GM19025 (cell line): ENCODE data around the gene CRABP2.

Source experiments
- ATAC-seq: cut with Tn5 transposase; IDR thresholded peaks from one replicate; pipeline ENCODE4 v1.9.1; 2021; ENCODE audit warnings: mild to moderate bottlenecking, low read depth, moderate library complexity; ENCODE audit not compliant: unreplicated experiment

Gene CRABP2

DNA sequence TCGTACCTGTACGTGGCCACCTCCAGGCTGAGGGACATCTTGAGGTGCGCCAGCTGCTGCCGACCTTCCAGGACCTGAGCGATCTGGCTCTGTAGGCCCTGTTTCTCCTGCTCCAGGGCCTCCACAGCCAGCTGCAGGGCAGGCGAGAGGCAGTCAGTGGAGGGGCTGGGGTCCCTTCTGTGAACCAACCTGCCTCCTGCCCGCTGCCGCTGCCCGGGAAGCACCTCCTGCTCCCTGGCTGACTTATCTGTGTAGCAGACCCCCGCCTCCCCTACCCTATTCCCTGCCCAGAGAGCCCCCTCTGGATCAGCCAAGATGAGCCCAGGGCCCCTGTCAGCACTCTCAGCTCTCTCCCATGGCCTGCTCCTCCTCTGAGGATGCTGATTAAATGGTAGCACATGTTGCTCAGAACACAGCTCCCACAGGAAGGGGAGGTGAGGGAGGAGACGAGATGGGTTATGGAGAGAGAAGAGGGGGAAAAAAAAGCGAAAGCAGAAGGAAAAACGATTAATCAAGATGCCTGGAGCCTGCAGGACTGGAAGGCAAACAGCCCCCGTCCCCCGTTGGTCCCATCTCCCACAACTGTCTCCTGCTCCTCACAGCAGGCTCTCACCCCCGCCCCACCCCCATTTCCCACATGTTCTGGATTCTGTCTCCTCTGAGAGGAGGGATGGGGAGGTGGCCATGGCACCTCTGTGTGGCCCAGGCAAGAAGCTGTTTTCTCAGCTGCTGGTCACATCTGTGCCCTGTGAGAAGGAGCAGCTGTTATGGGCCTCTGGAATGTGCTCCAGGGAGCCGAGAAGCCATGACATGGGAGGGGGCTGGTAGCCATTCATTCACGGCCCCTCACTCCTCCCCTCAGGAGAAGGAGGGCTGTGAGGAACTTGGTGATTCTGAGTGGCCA, 29.9 kb downstream of the CRABP2 start:
- ATAC-seq: no peak

DNA sequence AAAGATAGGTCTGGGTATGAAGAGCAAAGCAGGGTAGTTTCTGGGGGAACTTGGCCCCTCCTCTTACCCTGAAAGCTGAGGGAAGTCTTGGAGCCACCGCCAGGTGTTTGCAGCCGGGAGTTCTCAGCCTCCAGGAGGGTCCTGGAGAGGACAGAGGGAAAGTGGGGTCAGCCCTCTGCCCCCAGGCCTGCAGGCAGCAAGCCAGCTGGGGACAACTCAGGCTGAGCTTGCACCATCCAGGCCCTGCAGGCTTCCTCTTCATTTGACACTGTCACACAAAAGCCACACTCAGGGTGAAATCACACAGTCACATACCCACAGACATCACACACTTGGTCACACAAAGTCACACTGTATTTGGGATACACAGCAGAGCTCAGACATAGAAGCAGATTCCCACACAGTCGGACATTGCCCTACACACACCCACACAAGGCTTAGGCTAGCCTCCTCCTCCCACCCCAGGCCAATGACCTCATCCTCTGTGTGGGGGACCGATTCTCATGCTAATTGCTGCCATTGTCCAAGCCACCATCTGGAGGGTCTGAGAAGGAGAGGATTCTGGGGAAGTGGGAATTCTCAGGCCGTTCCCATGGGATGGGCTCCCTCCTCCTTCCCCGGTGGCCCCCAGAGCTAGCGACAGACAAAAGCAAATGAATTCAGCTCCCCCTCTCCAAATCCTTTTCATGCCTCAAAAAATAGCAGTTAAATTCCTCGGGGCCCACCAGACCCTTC, 31.8 kb downstream of the CRABP2 start:
- no peak for ATAC-seq

DNA sequence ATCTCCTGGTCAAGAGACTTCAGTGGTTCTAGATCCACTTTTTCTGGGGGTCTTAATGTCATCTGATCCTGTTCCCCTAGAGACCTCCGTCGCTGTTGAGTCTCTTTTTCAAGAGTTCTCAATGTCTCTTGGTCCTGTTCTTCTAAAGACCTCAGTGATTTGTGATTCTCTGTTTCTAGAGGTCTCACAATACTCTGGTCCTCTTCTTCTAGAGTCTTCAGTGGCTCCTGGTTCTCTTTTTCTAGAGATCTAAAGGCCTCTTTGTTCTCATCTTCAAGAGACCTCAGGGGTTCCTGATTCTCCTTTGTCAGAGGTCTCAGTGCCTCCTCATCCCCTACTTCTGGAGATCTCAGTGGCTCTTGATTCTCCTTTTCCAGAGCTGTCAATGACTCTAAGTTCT, 33.6 kb downstream of the CRABP2 start:
- ATAC-seq: no peak

DNA sequence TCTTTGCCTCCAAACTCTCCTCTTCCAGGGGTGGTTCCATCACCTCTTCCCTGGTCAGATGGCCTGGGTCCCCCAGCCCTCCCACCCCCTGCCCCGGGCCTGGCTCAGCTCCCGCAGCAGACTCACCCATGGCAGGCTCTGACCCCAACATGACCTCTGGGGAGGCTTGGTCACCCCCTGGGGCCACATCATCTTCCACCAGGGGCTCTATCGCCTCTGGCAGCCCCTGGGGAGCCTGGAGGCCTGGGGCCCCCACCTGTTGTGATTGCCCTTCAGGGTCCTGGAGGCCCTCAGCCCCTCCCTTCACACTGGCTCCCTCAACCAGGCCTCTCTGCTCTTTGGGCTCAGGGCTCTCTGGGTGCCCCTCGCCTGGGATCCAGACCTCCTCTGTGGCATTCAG, 34.6 kb downstream of the CRABP2 start:
- no peak for ATAC-seq

DNA sequence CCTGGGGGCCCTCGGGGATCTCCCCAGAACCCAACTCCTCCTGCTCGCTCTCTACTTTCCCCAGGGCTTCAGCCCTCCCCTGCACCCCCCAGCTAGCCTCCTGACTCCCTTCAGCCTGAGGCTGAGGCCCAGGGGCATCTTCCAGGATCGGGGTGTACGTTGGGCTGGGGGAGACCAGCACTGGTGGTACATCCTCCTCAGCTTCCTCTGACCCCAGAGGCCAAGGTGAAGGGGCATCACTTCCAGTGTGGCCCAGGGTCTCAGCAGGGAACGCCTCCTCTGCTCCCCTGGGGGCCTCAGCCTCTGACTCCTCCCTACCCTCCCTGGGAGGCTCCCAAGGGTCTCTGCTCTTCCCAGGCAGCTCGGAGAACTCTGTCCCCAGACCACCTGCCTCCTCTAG, 35.0 kb downstream of the CRABP2 start:
- no peak for ATAC-seq

DNA sequence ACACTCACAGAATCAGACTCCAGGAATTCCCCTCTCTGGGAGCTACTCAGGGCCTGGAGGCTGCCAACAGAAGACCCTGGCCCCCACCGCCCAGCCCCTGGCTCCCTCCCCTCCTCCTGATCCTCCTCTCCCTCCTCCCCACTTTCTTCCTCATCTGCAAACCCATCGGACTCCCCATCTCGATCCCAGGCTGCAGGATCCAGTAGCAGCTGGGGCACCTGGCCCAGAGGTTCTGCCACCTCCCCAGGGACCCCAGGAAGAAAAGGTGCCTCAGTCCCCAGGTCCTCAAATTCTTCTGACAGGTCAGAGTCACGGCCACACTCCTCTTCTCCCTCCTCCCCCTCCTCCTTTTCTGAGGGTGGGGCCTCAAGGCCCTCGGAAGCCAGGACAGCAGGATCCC, 35.6 kb downstream of the CRABP2 start:
- ATAC-seq: no peak

DNA sequence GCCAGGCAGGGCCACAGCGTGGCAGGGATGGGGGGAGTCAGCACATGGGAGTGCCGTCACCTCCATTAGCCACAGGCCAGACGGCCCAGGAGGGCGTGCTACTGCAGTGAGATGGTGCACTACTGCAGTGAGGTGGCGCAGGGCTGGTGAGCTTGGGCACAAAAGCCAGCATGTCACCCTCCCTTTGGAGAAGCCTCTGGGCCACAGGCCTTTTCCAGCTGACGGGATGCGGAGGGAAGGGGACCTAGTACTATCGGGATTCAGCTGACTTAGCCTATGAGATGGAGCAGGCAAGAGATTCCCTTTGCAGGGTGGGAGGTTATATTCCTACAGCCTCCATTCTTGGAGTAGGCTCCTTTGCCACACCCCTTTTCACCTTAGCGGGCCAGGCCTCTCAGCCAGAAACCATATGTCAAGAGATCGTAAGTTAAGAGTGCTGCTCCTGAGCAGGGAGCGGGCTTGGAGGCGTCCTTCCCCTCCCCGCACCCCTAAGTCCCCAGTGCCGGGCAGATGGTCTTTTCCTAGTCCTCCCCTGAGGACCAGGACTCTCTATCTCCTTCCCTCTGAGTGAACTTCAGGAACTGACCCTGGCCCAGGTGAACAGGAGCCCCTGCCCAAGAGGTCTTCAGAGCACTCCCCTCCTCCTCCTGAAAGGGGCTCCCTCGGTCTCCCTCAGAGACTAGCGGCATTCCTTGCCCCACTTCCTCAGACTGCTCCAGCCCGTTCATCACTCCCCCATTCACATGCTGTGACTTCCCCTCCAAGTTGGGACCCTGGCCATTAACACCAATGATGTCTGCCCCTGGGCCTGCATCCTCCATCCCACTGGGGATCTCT, 36.4 kb downstream of the CRABP2 start:
- no peak for ATAC-seq

DNA sequence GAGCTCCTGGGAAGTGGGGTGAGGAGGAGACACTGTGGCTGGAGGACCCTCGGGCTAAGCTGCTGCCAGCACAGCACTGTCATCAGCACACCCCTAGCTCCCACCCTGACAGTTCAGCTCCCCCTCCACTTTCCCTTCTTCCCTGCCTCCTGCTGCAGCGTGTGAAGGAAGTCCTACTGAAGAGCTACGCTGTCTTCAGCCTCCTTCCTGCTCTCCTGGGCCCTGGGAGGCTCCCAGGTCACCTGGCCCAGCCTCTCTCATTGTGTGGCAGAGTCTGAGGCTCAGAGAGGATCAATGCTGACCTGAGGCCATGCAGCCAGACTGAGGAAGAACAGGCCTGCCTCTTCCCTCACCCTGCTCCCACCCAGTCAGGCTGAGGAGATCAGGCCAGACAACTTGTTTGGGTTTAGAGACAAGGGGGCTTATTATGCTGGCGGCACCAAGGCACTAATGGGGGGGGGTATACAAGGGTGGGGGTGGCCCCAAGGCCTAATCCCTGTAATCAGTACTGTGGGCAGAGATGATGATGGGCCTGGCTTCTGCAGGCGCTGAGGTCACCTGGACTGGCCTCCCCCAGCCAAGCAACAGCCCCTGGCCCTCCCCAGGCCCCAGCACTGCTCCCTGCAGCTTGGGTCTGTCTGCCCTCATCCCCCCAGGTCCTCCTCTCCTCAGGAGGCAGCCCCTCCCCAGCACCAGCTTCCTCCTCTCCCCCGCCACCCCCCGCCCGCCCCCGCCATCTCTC, 37.2 kb downstream of the CRABP2 start:
- ATAC-seq: no peak

DNA sequence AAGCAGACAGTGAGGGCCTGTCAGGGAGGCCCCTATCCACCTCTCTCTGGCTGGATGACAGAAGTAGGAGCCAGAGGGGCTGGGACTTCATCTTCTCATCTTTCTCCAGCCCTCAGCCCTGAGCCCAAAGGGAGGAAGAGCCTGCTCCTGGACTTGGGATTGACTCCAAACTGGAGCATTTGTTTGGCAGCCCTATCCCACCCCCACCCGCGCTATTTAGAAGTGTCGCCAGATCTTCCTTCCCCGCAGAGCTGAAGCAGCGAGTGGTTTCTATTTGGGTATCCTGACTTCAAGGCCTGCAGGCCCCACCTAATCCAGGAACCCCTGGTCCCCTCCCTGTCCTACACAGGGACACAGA, 37.8 kb downstream of the CRABP2 start:
- no peak for ATAC-seq

DNA sequence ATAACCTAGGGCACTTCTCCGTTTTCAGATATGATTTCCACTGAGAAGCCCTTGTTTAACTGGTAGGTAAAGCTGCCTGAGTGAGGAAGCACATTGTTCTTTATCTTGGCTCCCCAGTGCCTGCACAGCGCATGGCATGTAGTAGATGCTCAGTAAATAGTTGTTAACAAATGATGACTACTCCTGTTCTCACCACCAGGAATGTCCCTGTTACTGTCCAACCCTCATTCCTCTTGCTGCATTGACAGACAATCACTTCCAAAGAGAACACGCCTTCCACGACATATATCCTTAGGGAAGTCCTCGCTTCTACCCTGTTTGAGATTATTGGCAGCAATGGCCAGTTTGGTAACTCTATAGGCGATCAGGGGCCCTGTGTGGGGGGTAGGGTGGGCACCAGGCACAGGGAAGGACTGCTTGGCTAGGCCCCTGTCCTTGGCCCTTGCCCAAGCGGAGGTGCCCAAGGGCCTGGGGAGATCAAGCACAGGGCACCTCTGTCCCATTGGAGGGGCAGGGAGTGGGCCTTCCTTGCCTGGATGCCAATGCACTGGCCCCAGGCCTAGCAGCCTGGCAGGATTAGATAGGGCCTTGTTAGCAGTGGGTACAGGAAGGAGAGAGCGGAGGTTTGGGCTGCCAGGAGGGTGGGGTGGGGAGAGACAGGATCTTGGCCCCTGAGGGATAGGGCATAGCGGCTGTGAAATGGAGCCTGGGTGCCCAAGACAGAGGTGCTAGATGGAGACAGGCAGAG, 38.3 kb downstream of the CRABP2 start:
- ATAC-seq: no peak

DNA sequence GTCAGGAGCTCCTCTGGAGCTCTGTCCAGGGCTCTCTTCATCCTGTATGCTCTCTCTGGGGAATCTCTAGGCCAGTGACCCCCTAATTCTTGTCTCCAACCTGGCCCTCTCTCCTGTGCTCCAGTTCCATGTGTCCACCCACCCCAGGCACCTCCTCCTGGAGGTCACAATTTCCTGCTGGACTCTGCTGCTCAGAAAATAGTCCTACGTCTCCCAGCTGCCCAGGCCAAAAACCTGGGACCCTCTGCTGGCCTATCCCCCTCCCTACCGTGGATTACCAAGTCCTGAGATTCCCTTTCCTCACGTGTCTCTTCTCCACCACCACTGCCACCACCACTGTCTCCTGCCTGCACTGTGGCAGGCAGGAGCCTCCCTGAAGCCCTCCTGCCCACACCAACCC, 39.8 kb downstream of the CRABP2 start:
- ATAC-seq: no peak

DNA sequence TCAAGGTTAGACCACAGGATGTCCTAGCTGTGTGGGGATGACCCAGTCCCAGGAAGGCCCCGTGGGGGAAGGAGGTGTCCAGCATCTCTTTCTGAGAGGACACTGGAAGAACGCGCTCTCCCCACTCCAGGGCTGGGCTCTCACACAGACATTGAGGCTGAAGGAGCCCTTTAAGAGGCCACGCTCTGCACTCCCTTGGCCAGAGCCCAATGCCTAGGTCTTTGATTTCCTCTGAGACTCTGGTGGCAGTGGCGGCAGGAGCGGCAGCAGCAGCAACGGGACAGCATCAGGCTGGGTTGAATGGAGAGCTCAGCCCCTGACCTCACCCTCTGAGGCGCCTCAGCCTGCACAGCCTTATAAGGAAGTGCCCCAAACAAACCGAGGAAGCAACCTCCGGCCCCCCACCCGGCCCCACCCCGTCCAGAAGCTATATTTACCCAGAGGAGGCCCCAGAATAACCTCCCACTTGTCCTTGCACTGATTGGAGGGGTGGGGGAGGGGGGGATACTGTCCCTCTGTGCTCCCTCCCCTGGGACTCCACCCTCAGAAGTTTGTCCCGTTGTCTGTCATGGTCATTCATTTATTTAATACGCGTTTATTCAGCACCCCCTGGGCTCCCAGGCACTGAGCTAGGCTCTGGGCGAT, 40.5 kb downstream of the CRABP2 start:
- ATAC-seq: no peak

DNA sequence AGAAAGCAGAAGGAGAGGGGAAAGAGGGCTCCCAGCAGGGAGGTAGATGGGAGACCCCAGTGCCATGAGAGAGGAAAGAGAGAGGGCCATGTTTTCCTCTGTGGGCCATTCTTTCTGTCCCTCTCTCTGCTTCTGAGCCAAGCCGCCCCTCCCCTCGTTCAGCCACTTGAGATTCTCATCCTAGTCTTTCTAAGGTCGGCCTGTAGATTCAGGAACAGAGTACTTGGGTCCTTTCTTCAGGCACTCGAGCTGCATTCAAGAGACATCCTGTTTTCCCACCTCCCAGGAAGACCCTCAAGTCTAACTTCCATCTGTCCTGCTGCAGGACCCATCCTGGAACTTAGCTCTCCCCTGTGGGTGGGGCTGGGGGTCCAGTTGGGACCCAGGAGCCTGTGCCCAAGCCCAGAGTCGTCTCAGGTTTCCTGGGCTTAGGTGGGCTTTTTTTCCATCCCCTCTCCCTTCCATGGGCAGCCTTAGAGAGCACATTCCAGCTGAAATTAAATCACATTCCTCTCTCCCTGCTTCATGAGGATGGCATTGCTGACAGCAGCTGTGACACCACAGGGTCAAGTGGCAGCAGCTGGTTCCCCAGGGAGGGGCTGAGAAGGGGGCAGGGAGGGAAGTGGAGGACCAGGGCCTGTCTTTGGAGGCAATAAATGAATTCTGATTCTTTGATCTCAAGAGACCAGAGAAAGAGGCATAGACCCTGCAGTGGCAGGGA, 41.2 kb downstream of the CRABP2 start:
- ATAC-seq: no peak

DNA sequence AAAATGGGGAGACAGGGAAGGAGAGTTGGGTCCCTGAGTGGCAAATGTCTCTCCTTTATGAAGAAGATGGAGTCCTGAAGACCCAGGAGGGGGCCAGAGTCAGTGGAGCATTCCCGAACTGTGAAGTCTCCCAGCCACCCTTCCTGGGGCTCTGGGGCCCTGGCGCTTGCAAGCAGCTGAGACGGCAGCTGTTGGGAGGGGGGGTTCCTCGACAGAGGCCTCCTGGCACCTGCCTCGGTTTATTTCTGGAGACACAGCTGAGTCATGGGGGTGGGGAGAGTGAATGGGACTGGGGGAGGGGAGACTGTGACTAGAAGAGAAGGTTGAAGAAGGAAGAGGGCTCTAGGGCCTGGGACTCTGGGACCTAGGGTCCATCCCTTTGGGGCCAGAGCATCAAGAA, 42.2 kb downstream of the CRABP2 start:
- no peak for ATAC-seq

DNA sequence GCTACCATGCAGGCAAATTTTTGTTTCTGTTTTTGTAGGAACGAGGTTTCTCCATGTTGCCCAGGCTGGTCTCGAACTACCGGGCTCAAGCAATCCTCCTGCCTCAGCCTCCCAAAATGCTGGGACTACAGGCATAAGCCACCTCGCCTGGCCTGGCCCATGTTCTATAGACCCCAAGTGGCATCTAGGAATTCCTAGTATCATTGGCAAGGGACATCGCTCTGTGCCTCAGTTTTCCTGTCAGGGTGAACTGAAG, 42.7 kb downstream of the CRABP2 start:
- ATAC-seq: no peak

DNA sequence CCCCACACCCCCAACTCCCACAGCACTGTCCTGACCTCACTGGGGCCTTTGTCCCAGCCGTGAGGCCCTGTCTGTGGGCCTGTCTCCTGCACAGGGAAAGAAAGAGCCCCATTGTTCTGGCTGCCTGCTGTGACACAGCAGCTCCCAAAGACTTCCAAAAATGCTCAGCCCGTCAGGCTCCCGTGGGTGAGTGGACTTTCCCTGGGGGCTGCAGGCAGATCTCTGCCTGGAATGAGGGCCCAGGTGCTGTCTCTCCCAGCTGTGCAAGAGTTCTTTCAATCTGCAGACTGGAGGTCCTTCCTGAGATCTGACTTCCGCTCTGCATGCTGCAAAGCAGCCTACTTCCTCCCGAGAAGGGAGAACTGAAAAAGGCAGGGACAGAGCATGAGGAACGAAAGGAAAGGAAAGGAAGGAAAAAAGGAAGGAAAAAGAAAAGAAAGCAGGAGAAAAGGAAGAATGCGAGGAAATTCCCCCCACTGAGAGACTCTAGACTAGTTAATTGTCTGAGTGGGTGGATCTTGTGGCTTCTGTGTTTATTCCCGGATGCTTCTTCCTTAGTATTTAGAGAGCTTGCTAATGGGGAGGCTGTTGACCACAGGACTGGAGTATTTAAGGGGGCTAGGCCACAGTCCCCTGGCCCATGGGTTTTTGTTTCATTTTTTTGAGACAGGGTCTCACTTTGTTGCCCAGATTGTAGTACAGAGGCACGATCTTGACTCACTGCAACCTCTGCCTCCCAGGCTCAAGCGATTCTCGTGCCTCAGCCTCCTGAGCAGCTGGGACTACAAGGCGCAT, 43.2 kb downstream of the CRABP2 start:
- ATAC-seq: no peak

DNA sequence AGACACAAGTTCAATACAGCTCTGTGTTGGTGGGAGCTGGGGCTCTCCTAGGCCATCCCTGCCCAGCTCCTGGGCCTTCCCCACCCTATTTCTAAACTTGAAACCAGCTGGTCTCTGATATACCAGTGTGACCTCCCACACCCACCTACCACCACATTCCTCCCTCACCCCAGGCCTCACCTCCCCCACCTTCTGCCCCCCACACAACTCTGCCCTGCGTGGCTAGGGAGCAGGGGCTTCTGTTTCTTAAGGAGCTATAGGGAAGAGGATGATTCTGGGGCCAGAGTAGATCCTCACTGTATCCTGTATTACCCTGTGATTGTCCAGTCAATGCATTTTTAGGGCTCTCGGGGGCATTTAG, 44.7 kb downstream of the CRABP2 start:
- ATAC-seq: no peak
